Right lobe of liver (tissue), 4 donors: ENCODE results near the gene NCL.

Experiments
- POLR2A ChIP-seq: fragments of 450-650 bp; IDR thresholded peaks from one replicate; pipeline ENCODE4 v1.6.1; 2017; ENCODE audit warnings: antibody characterized with exemption, mild to moderate bottlenecking
- TF ChIP-seq, protein P1 (sequence below), 4 donors: fragments of 200-600 bp in 3 of 4; fragments of 450-650 bp in 1 of 4; IDR thresholded peaks; one replicate each; pipeline versions ENCODE4 v1.5.1 to v1.8.0; 2016 to 2022; ENCODE audit warnings: antibody characterized with exemption in 4 of 4, mild to moderate bottlenecking in 2 of 4
- donor health status: DM: no; HTN: no; CAD: no.
- donor health status: DM: no; HTN: no; CAD: no.
- donor health status: DM: no; HTN: yes; CAD: no.

DNA sequence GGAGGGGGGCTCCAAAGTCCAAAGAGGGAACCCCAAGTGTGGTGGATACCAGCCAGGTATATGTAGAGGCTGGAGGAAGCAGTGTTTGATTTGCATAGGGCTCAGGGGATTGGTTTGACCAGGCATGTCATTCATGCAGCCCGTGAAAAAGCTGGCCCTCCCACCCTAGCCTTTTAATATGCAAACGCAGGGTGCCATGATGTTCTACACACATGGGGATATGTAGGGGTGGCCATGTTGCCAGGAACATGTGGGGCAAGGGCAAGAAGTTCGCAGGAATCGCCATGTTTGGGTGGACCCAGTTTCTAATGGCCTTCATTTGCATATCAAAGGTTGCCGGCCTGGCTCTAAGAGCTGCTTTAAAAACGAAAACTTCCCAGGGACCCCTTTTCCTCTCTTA lies 35.1 kb downstream of the NCL start:
- TF ChIP-seq, protein P1, sequence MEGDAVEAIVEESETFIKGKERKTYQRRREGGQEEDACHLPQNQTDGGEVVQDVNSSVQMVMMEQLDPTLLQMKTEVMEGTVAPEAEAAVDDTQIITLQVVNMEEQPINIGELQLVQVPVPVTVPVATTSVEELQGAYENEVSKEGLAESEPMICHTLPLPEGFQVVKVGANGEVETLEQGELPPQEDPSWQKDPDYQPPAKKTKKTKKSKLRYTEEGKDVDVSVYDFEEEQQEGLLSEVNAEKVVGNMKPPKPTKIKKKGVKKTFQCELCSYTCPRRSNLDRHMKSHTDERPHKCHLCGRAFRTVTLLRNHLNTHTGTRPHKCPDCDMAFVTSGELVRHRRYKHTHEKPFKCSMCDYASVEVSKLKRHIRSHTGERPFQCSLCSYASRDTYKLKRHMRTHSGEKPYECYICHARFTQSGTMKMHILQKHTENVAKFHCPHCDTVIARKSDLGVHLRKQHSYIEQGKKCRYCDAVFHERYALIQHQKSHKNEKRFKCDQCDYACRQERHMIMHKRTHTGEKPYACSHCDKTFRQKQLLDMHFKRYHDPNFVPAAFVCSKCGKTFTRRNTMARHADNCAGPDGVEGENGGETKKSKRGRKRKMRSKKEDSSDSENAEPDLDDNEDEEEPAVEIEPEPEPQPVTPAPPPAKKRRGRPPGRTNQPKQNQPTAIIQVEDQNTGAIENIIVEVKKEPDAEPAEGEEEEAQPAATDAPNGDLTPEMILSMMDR (IDR thresholded peaks at IDR 0.05), result no peak
- no peak for TF ChIP-seq POLR2A
